GM12878 (cell line): ENCODE measurements around the gene ANO10. TPM values are rescaled to one million over a fixed set of nuclear protein-coding genes. Genes with fewer than 3 reads are reported as not detected.

ENCODE experiments used
- ATAC-seq: fragments of 200-7000 bp; cut with Tn5 transposase; 3 replicates; pipeline ENCODE4 v1.9.1; 2020; ENCODE audit warnings: mild to moderate bottlenecking, moderate library complexity
- BruUV-seq: library from RNA; stranded (reverse); fragments of 400-500 nt; replicated peaks from 2 replicates; lab custom pipeline; 2021; lab: Mats Ljungman, UMichigan
- CTCF ChIA-PET: fragments of 300-600 bp; sonication (Branson Sonifier 250); formaldehyde crosslinking; extraction: SDS; loops from one replicate; lab custom pipeline; 2021; ENCODE audit warnings: inconsistent platforms; lab: Yijun Ruan, JAX
- POLR2A ChIA-PET: fragments of 350-600 bp; formaldehyde crosslinking; extraction: SDS; loops from one replicate; lab custom pipeline; 2021; ENCODE audit warnings: inconsistent platforms; lab: Charles Lee
- RAD21 ChIA-PET: fragments of 300-600 bp; sonication (Branson Sonifier 250); formaldehyde crosslinking; loops from one replicate; lab custom pipeline; 2023; ENCODE audit warnings: antibody characterized with exemption; ENCODE audit not compliant: unreplicated experiment; lab: Charles Lee
- SMC1A ChIA-PET: fragments of 300-600 bp; sonication (Branson Sonifier 250); formaldehyde crosslinking; loops from one replicate; lab custom pipeline; 2023; ENCODE audit not compliant: unreplicated experiment, uncharacterized antibody; lab: Charles Lee
- DNase-seq: peaks from one replicate; pipeline ENCODE4 v3.0.0-alpha.2; 2011; ENCODE audit warnings: low read depth, low spot score
- FAIRE-seq: peaks from 3 replicates; lab custom pipeline; 2011; peaks lifted over from hg19 to GRCh38; lab: Jason Lieb, UNC
- H2AFZ ChIP-seq: 2 replicates; pipeline ENCODE4 v1.6.0; 2011; ENCODE audit warnings: low read depth, low read length, control low read depth; ENCODE audit not compliant: control insufficient read depth
- H3K27ac ChIP-seq: 2 replicates; pipeline ENCODE4 v1.5.1; 2011; ENCODE audit warnings: control low read depth; ENCODE audit not compliant: control insufficient read depth, insufficient read depth
- H3K27me3 ChIP-seq, 2 experiments: replicated peaks in 1 of 2; 2 replicates each; pipeline versions ENCODE4 v1.6.0 to v1.6.1; 2011; ENCODE audit warnings: low read length in 1 of 2; ENCODE audit not compliant: control insufficient read depth in 2 of 2, insufficient read depth in 2 of 2
- H3K36me3 ChIP-seq, 2 experiments: 2 replicates each; pipeline ENCODE4 v1.5.1; 2011; ENCODE audit warnings: low read length in 1 of 2; ENCODE audit not compliant: control insufficient read depth in 2 of 2, insufficient read depth in 2 of 2
- H3K4me1 ChIP-seq: 2 replicates; pipeline ENCODE4 v1.6.1; 2011; ENCODE audit warnings: mild to moderate bottlenecking, low read length, moderate library complexity, mixed read lengths; ENCODE audit not compliant: control insufficient read depth, insufficient read depth
- H3K4me2 ChIP-seq: 2 replicates; pipeline ENCODE4 v1.6.0; 2011; ENCODE audit warnings: control low read depth; ENCODE audit not compliant: control insufficient read depth, insufficient read depth
- H3K4me3 ChIP-seq: fragments of 200-600 bp; sonication (generic); 2 replicates; pipeline ENCODE4 v1.5.1; 2016
- H3K79me2 ChIP-seq: 2 replicates; pipeline ENCODE4 v1.6.0; 2011; ENCODE audit warnings: low read length; ENCODE audit not compliant: control insufficient read depth, insufficient read depth
- H3K9ac ChIP-seq: 2 replicates; pipeline ENCODE4 v1.8.0; 2011; ENCODE audit warnings: low read length, control low read depth, mixed read lengths; ENCODE audit not compliant: control insufficient read depth, insufficient read depth
- H3K9me3 ChIP-seq: replicated peaks from 3 replicates; pipeline ENCODE4 v1.5.1; 2011; ENCODE audit warnings: mild to moderate bottlenecking, low read length; ENCODE audit not compliant: control insufficient read depth, insufficient read depth
- H4K20me1 ChIP-seq: 2 replicates; pipeline ENCODE4 v1.6.0; 2011; ENCODE audit not compliant: control insufficient read depth, insufficient read depth
- BMI1 ChIP-seq: fragments of 450-650 bp; IDR thresholded peaks from 2 replicates; pipeline ENCODE4 v1.6.1; 2016; ENCODE audit warnings: mild to moderate bottlenecking, moderate library complexity, borderline replicate concordance
- CHD2 ChIP-seq: IDR thresholded peaks from 2 replicates; pipeline ENCODE4 v1.6.1; 2011; ENCODE audit warnings: low read depth, low read length, improper control_type of control experiment, borderline replicate concordance
- FOS ChIP-seq: IDR thresholded peaks from 3 replicates; pipeline ENCODE4 v1.6.1; 2011; ENCODE audit warnings: borderline replicate concordance; ENCODE audit not compliant: insufficient read length; ENCODE audit errors: extremely low read depth
- JUNB ChIP-seq: IDR thresholded peaks from 2 replicates; pipeline ENCODE4 v1.6.1; 2016; ENCODE audit warnings: antibody characterized with exemption, mild to moderate bottlenecking
- LARP7 ChIP-seq: fragments of 450-650 bp; IDR thresholded peaks from 2 replicates; pipeline ENCODE4 v1.6.1; 2017; ENCODE audit warnings: mild to moderate bottlenecking
- MTA3 ChIP-seq: IDR thresholded peaks from 2 replicates; pipeline ENCODE4 v1.6.1; 2012; ENCODE audit warnings: low read length, inconsistent platforms, borderline replicate concordance
- NFXL1 ChIP-seq: fragments of 450-650 bp; IDR thresholded peaks from 2 replicates; pipeline ENCODE4 v1.6.1; 2017; ENCODE audit warnings: antibody characterized with exemption, mild to moderate bottlenecking, borderline replicate concordance
- PML ChIP-seq: IDR thresholded peaks from 2 replicates; pipeline ENCODE4 v1.6.1; 2012; ENCODE audit warnings: low read length, inconsistent platforms
- RCOR1 ChIP-seq: conservative IDR thresholded peaks from 2 replicates; pipeline ENCODE4 v1.6.1; 2012; ENCODE audit warnings: low read depth, low read length, improper control_type of control experiment
- SUZ12 ChIP-seq: fragments of 200-600 bp; sonication (generic); IDR thresholded peaks from one replicate; pipeline ENCODE4 v1.6.1; 2018; ENCODE audit warnings: antibody characterized with exemption, mild to moderate bottlenecking; ENCODE audit not compliant: unreplicated experiment
- TCF3 ChIP-seq: IDR thresholded peaks from 2 replicates; pipeline ENCODE4 v1.6.1; 2012; ENCODE audit warnings: low read depth, mild to moderate bottlenecking, low read length, borderline replicate concordance; ENCODE audit not compliant: insufficient read depth
- WGBS: methylation state at CpG from one replicate; pipeline ENCODE4 v1.1.6; 2016; ENCODE audit warnings: low lambda C conversion rate; ENCODE audit not compliant: insufficient replicate concordance, insufficient coverage; ENCODE audit errors: missing lambda C conversion rate; 5-methylcytosine and 5-hydroxymethylcytosine counted together
- in situ Hi-C: fragments of 300-500 bp; cut with MboI; formaldehyde crosslinking; loops from 9 replicates; pipeline ENCODE4 v1.14.3; 2018; ENCODE audit warnings: mixed read lengths
- intact Hi-C: fragments of 100-400 bp; cut with micrococcal nuclease; formaldehyde crosslinking; loops from one replicate; pipeline ENCODE4 v1.14.2; 2022; ENCODE audit not compliant: unreplicated experiment
- polyA plus RNA-seq, 11 experiments: library from polyadenylated mRNA; depleted of rRNA in 4 of 11; unstranded in 6 of 11; stranded (reverse) in 5 of 11; fragments of >200 nt; fragmentation: Nextera tagmentation in 4 of 11; fragmentation: Illumina TruSeq in 1 of 11; extraction: Ambion mirVana in 4 of 11; extraction: Trizol in 1 of 11; gene quantifications; 1 replicate in 1 of 11; 2 replicates in 10 of 11; pipeline versions ENCODE4 v1.2.1 to v1.2.3, GENCODE V29; 2011 to 2016; ENCODE audit warnings: inconsistent platforms in 2 of 11, missing spikeins in 2 of 11, low read depth in 1 of 11
- total RNA-seq, 4 experiments: library from RNA; depleted of rRNA in 3 of 4; stranded (reverse); fragments of >200 nt in 3 of 4; fragmentation: Illumina TruSeq in 1 of 4; extraction: Trizol in 1 of 4; gene quantifications; 2 replicates each; pipeline versions ENCODE4 v1.2.1 to v1.2.3, GENCODE V29; 2013 to 2021
- TF ChIP-seq, protein P1 (sequence below): fragments of 450-650 bp; IDR thresholded peaks from 2 replicates; pipeline ENCODE4 v1.6.1; 2014; ENCODE audit warnings: mild to moderate bottlenecking
- TF ChIP-seq, protein P2 (sequence below): fragments of 450-650 bp; IDR thresholded peaks from 2 replicates; pipeline ENCODE4 v1.6.1; 2017; ENCODE audit warnings: mild to moderate bottlenecking, low read depth, inconsistent platforms; ENCODE audit not compliant: poor library complexity, severe bottlenecking
- TF ChIP-seq, protein P3 (sequence below): IDR thresholded peaks from 2 replicates; pipeline ENCODE4 v1.6.1; 2011; ENCODE audit warnings: low read depth, mild to moderate bottlenecking, low read length, moderate library complexity, borderline replicate concordance; ENCODE audit errors: extremely low read depth

Gene ANO10
- total and polyA plus RNA-seq, 10 of the 15 experiments (the other 5 are each of a cell fraction or from before 2014, with no cell fraction given): 0.29 to 21.9 (median 1.6) TPM

DNA sequence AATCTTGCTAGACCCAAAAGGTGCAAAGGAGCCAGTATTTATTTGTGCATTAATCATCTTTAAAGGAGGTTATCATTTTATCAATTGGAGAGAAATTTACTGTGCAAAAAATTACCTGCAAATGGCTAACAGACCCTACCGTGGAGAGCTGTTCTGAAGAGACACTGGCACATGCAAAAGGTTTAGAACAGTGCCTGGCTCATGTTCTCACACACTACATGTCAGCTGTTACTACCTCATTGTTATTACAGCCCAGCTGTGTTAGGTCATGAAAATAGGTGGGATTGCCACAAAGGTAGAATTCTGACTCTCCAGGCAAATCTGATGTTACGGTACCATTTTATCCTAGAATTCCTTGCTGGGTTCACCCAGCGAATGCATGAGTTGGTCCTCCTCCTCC, 198.2 kb downstream of the ANO10 start:
- Histone ChIP-seq H3K4me2 (no peak overlapping the region), H3K27ac (no peak overlapping the region), H3K36me3 (no peaks in the 10 kb centered on the region), H3K4me1 (no peaks in the 10 kb centered on the region), H3K9ac (no peak overlapping the region), H3K27me3 (no peaks in the 10 kb centered on the region), H3K4me3 (no peak overlapping the region)
- ChIA-PET CTCF (no interaction called here), POLR2A (no interaction called here), RAD21 (no interaction called here)
- no peak for DNase-seq
- no peak for FAIRE-seq
- intact Hi-C loops: no loop called here
- no peak for TF ChIP-seq CHD2
- TF ChIP-seq FOS: no peak
- no peak for TF ChIP-seq TCF3
- no peak for TF ChIP-seq MTA3
- no peak for TF ChIP-seq NFXL1
- TF ChIP-seq, protein P1, sequence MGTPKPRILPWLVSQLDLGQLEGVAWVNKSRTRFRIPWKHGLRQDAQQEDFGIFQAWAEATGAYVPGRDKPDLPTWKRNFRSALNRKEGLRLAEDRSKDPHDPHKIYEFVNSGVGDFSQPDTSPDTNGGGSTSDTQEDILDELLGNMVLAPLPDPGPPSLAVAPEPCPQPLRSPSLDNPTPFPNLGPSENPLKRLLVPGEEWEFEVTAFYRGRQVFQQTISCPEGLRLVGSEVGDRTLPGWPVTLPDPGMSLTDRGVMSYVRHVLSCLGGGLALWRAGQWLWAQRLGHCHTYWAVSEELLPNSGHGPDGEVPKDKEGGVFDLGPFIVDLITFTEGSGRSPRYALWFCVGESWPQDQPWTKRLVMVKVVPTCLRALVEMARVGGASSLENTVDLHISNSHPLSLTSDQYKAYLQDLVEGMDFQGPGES: no peak
- TF ChIP-seq, all 136 proteins: peak for 0
- BruUV-seq: no TSS peak
- in situ Hi-C loops: no loop called here
- Histone ChIP-seq H2AFZ (no peak overlapping the region), H3K79me2 (no peaks in the 10 kb centered on the region), H4K20me1 (no peaks in the 10 kb centered on the region), H3K9me3 (no peaks in the 10 kb centered on the region; the same call in 2 of the 3 replicates)
- SMC1A ChIA-PET: no interaction called here
- 37% methylated on average over 3 of the region's 3 CpGs for WGBS
- ATAC-seq: no peak

DNA sequence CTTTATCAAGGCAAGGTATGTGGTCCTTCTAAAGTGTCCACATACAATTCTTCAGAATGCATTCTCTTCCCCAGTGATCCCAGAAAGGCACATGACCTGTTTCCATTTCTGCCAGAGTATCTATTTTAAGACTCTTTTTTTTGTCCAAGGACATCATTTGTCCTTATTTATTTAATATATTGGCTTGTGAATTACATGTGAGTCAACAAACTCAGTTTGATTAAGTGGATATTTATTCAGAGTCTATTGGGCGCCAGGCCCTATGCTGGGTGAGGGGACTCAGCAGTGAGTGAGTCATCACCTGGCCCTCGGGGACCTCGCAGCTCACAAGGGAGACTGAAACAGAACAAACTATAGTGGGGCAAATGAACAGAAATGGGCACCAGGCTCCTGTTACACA, 198.7 kb downstream of the ANO10 start:
- H3K4me1 ChIP-seq: no peaks in the 10 kb centered on the region
- no peaks in the 10 kb centered on the region for H4K20me1 ChIP-seq
- H3K9ac ChIP-seq: no peak overlapping the region
- no peak overlapping the region for H2AFZ ChIP-seq
- ATAC-seq (no peak), DNase-seq (no peak), FAIRE-seq (no peak)
- ChIA-PET CTCF (no interaction called here), POLR2A (no interaction called here), RAD21 (no interaction called here), SMC1A (no interaction called here)
- H3K27ac ChIP-seq: no peak overlapping the region
- H3K27me3 ChIP-seq: no peaks in the 10 kb centered on the region
- no peak overlapping the region for H3K4me3 ChIP-seq
- intact Hi-C loops: no loop called here
- in situ Hi-C loops: no loop called here
- no peaks in the 10 kb centered on the region; the same call in 2 of the 3 replicates for H3K9me3 ChIP-seq
- no peaks in the 10 kb centered on the region for H3K36me3 ChIP-seq
- no TSS peak for BruUV-seq
- H3K79me2 ChIP-seq: no peaks in the 10 kb centered on the region
- WGBS: 44% methylated on average over 3 of the region's 3 CpGs
- H3K4me2 ChIP-seq: no peak overlapping the region
- TF ChIP-seq JUNB (no peak), SUZ12 (no peak), PML (no peak), LARP7 (no peak), RCOR1 (no peak), CHD2 (no peak), BMI1 (no peak)
- TF ChIP-seq, protein P2, sequence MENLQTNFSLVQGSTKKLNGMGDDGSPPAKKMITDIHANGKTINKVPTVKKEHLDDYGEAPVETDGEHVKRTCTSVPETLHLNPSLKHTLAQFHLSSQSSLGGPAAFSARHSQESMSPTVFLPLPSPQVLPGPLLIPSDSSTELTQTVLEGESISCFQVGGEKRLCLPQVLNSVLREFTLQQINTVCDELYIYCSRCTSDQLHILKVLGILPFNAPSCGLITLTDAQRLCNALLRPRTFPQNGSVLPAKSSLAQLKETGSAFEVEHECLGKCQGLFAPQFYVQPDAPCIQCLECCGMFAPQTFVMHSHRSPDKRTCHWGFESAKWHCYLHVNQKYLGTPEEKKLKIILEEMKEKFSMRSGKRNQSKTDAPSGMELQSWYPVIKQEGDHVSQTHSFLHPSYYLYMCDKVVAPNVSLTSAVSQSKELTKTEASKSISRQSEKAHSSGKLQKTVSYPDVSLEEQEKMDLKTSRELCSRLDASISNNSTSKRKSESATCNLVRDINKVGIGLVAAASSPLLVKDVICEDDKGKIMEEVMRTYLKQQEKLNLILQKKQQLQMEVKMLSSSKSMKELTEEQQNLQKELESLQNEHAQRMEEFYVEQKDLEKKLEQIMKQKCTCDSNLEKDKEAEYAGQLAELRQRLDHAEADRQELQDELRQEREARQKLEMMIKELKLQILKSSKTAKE: no peak
- TF ChIP-seq, protein P3, sequence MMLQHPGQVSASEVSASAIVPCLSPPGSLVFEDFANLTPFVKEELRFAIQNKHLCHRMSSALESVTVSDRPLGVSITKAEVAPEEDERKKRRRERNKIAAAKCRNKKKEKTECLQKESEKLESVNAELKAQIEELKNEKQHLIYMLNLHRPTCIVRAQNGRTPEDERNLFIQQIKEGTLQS: no peak
